Measurements from ENCODE around the gene DOCK10.
A peak's percentile ranks its signal among the peaks of the same experiment; 100 is the strongest.

Gene DOCK10

GRCh38 chr2:224869601-224870233 is 172.6 kb downstream of the DOCK10 start:
- DNase-seq: no peak

- no peak for DNase-seq
These were observed 177.3 kb downstream of the DOCK10 start for GRCh38 chr2:224865016-224865415.

GRCh38 chr2:224861266-224861665 is 181.0 kb downstream of the DOCK10 start:
- DNase-seq: no peak

GRCh38 chr2:224860786-224861185 is 181.5 kb downstream of the DOCK10 start:
- no peak for DNase-seq

- no peak for DNase-seq
These were observed 190.5 kb downstream of the DOCK10 start for GRCh38 chr2:224851811-224852210.

- no peak for DNase-seq
These were observed 192.2 kb downstream of the DOCK10 start for GRCh38 chr2:224850081-224850480.

GRCh38 chr2:224849264-224849663 is 193.0 kb downstream of the DOCK10 start:
- DNase-seq: no peak

GRCh38 chr2:224847961-224848850 is 194.1 kb downstream of the DOCK10 start:
- DNase-seq: peak; percentile 87

GRCh38 chr2:224847381-224847780 is 194.9 kb downstream of the DOCK10 start:
- no peak for DNase-seq

- DNase-seq: no peak
These were observed 195.6 kb downstream of the DOCK10 start for GRCh38 chr2:224846686-224847085.

GRCh38 chr2:224846161-224846560 is 196.1 kb downstream of the DOCK10 start:
- no peak for DNase-seq

GRCh38 chr2:224843141-224843540 is 199.1 kb downstream of the DOCK10 start:
- DNase-seq: no peak

GRCh38 chr2:224841910-224842309 is 200.4 kb downstream of the DOCK10 start:
- DNase-seq: no peak

- peak; percentile 17 for DNase-seq
These were observed 203.9 kb downstream of the DOCK10 start for GRCh38 chr2:224838335-224838734.

GRCh38 chr2:224837558-224837957 is 204.7 kb downstream of the DOCK10 start:
- no peak for DNase-seq

GRCh38 chr2:224837066-224837465 is 205.2 kb downstream of the DOCK10 start:
- no peak for DNase-seq

- DNase-seq: no peak
These were observed 206.0 kb downstream of the DOCK10 start for GRCh38 chr2:224836263-224836662.

- no peak for DNase-seq
These were observed 206.9 kb downstream of the DOCK10 start for GRCh38 chr2:224835405-224835804.

GRCh38 chr2:224833986-224834385 is 208.3 kb downstream of the DOCK10 start:
- no peak for DNase-seq

- DNase-seq: no peak
These were observed 210.1 kb downstream of the DOCK10 start for GRCh38 chr2:224832207-224832606.

- DNase-seq: no peak
These were observed 210.7 kb downstream of the DOCK10 start for GRCh38 chr2:224831530-224831929.

GRCh38 chr2:224820283-224820991 is 221.8 kb downstream of the DOCK10 start:
- DNase-seq: no peak

GRCh38 chr2:224819075-224819474 is 223.2 kb downstream of the DOCK10 start:
- DNase-seq: peak; percentile 71

GRCh38 chr2:224817676-224818075 is 224.6 kb downstream of the DOCK10 start:
- no peak for DNase-seq
